Activated B cell treated with CpG ODN at 0.5 μM for 24 hours (primary cell): ENCODE data around the gene CSMD2. TPM values are rescaled to one million over a fixed set of nuclear protein-coding genes. Genes with fewer than 3 reads are reported as not detected.

Experiments
- ATAC-seq: fragments of 200-7000 bp; cut with Tn5 transposase; one replicate; pipeline ENCODE4 v1.10.0; 2021; ENCODE audit warnings: low read depth, mild to moderate bottlenecking, moderate library complexity
- CTCF ChIA-PET: fragments of 350-600 bp; sonication (Branson Sonifier 250); formaldehyde crosslinking; loops from one replicate; lab custom pipeline; 2021; ENCODE audit warnings: antibody characterized with exemption; lab: Charles Lee
- POLR2A ChIA-PET: fragments of 350-600 bp; sonication (Branson Sonifier 250); formaldehyde crosslinking; loops from one replicate; lab custom pipeline; 2021; ENCODE audit warnings: antibody characterized with exemption; lab: Charles Lee
- DNase-seq: peaks from one replicate; pipeline ENCODE4 v3.0.0; 2022
- H3K27ac Mint-ChIP-seq: one replicate; pipeline ENCODE4 v1.8.0; 2020; ENCODE audit warnings: mixed read lengths
- H3K27me3 Mint-ChIP-seq: one replicate; pipeline ENCODE4 v1.8.0; 2021; ENCODE audit warnings: mixed read lengths
- H3K36me3 Mint-ChIP-seq: one replicate; pipeline ENCODE4 v1.8.0; 2021; ENCODE audit warnings: low read depth, mixed read lengths
- H3K4me1 Mint-ChIP-seq: one replicate; pipeline ENCODE4 v1.8.0; 2021; ENCODE audit warnings: mixed read lengths
- H3K4me3 Mint-ChIP-seq: one replicate; pipeline ENCODE4 v1.8.0; 2020; ENCODE audit warnings: mild to moderate bottlenecking, mixed read lengths
- H3K9me3 Mint-ChIP-seq: one replicate; pipeline ENCODE4 v1.8.0; 2020; ENCODE audit warnings: mixed read lengths
- intact Hi-C: fragments of 100-400 bp; cut with micrococcal nuclease; formaldehyde crosslinking; loops from one replicate; pipeline ENCODE4 v1.15.1; 2024
- total RNA-seq: library from RNA; stranded (reverse); gene quantifications from 2 replicates; pipeline ENCODE4 v1.2.3, GENCODE V29; 2022
- TF ChIP-seq, protein P1 (sequence below): fragments of 200-600 bp; IDR thresholded peaks from one replicate; pipeline ENCODE4 v1.8.0; 2022; ENCODE audit warnings: antibody characterized with exemption, mild to moderate bottlenecking

Gene CSMD2
- total RNA-seq, 1 donor from 2014 or later: not detected

DNA sequence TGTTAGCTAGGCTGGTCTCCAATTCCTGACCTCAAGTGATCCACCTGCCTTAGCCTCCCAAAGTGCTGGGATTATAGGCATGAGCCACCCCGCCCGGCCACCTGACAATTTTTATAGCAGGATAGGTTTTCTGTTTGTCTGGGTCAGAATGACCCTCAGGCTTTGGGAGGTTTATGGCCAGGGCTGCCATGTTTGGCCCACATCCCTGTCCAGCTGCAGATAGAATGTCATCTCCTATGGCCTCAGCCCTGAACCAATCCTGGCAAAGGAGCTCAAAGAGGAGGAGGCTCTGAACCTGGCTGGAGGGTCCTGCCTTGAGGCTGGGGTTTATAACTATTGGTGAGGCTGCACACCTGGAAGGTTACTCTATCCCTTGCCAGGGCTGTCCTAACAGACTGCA is 218.2 kb downstream of the CSMD2 start:
- ChIA-PET POLR2A (no interaction called here), CTCF (no interaction called here)
- Mint-ChIP-seq H3K4me3 (no peak overlapping the region), H3K9me3 (no peaks in the 10 kb centered on the region), H3K36me3 (no peaks in the 10 kb centered on the region), H3K4me1 (no peaks in the 10 kb centered on the region), H3K27ac (no peak overlapping the region), H3K27me3 (no peaks in the 10 kb centered on the region)
- TF ChIP-seq, protein P1, sequence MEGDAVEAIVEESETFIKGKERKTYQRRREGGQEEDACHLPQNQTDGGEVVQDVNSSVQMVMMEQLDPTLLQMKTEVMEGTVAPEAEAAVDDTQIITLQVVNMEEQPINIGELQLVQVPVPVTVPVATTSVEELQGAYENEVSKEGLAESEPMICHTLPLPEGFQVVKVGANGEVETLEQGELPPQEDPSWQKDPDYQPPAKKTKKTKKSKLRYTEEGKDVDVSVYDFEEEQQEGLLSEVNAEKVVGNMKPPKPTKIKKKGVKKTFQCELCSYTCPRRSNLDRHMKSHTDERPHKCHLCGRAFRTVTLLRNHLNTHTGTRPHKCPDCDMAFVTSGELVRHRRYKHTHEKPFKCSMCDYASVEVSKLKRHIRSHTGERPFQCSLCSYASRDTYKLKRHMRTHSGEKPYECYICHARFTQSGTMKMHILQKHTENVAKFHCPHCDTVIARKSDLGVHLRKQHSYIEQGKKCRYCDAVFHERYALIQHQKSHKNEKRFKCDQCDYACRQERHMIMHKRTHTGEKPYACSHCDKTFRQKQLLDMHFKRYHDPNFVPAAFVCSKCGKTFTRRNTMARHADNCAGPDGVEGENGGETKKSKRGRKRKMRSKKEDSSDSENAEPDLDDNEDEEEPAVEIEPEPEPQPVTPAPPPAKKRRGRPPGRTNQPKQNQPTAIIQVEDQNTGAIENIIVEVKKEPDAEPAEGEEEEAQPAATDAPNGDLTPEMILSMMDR: no peak
- no peak for DNase-seq
- ATAC-seq: no peak
- intact Hi-C loops: no loop called here

DNA sequence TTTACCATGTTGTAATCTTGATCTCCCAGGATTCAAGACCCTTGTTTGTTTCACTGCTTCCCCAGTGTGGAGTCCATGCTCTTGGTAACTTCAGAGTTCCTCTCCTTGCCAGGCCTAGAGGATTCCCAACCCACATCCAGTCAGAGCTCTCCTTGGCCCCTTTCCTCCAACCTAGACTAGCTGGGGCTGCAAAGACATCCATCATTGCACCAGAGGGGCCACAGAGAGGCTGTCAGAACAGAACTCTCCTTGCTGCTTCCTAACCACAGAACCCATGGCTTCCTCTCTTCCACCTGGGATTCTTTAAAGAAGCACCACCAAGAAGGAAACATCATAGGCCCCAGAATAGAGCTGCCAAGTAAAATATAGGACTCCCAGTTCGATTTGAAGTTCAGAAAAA is 220.2 kb downstream of the CSMD2 start:
- no peaks in the 10 kb centered on the region for H3K9me3 Mint-ChIP-seq
- CTCF ChIA-PET: no interaction called here
- no peak overlapping the region for H3K4me3 Mint-ChIP-seq
- H3K27me3 Mint-ChIP-seq: no peaks in the 10 kb centered on the region
- TF ChIP-seq, protein P1: no peak
- POLR2A ChIA-PET: no interaction called here
- intact Hi-C loops: no loop called here
- DNase-seq (no peak), ATAC-seq (no peak)
- H3K27ac Mint-ChIP-seq: no peak overlapping the region
- H3K4me1 Mint-ChIP-seq: no peaks in the 10 kb centered on the region
- H3K36me3 Mint-ChIP-seq: no peaks in the 10 kb centered on the region

DNA sequence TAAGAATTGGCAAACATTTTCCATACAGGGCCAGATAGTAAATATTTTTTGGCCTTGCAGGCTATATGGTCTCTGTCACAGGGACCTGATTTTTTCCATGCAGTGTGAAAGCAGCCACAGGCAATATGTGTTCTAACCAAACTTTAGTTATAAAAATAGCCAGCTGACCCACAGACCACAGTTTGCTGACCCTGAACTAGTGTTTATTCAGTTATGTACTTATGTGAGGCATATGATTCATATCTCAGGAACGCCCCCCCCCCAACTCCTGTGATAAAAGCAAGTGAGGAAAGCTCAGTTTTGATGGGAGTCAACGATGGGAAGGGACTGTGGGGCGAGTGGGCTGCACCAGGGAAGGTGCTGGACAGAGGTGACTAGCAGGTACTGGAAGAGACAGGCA is 221.1 kb downstream of the CSMD2 start:
- ChIA-PET POLR2A (no interaction called here), CTCF (no interaction called here)
- Mint-ChIP-seq H3K27ac (no peak overlapping the region), H3K4me3 (no peak overlapping the region), H3K27me3 (no peaks in the 10 kb centered on the region), H3K4me1 (no peaks in the 10 kb centered on the region), H3K9me3 (peaks cover 3% of the 10 kb centered on the region), H3K36me3 (no peaks in the 10 kb centered on the region)
- intact Hi-C loops: no loop called here
- ATAC-seq: no peak
- TF ChIP-seq, protein P1: no peak
- DNase-seq: no peak

DNA sequence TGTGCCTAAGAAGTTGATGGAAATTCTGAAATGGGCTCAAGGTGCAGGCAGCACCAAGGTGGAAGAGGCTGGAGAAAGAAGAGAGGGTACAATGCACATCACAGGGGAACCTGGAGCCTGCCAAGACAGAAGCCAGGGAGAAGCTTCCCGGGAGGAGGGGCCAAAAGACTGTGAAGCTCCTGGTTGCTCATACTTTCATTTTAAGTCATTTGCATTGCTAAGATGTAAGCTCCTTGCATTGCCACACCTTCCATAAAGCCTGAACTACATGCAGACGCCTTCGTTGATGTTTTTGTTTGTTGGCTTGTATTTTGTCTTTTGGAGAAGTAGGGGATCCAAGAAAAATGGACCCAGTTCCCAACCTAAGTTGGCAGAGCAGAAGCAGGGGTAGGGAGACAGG is 232.2 kb downstream of the CSMD2 start:
- H3K27me3 Mint-ChIP-seq: peaks cover 5% of the 10 kb centered on the region
- H3K4me3 Mint-ChIP-seq: no peak overlapping the region

DNA sequence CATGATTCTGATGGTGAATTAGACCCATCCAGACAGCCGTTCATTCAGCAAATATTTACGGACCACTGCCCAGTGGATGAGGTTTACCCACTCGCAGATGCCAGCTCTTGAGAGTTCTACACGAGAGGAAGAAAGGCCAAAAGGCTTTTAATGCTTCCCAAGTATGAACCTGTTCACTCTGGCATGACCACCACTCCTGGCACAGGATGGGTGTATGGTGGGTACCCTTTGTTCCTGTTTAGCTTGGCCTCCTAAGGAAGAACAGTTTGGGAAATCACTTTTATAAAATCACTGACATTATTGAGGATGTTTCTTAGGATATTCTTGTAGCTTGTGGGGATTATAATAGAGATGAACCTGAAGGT is 233.9 kb downstream of the CSMD2 start:
- H3K36me3 Mint-ChIP-seq: no peaks in the 10 kb centered on the region
- H3K9me3 Mint-ChIP-seq: no peaks in the 10 kb centered on the region
- H3K4me3 Mint-ChIP-seq: no peak overlapping the region
- DNase-seq (no peak), ATAC-seq (no peak)
- no peak overlapping the region for H3K27ac Mint-ChIP-seq
- TF ChIP-seq, protein P1: no peak
- H3K4me1 Mint-ChIP-seq: no peaks in the 10 kb centered on the region
- intact Hi-C loops: no loop called here
- peaks cover 5% of the 10 kb centered on the region for H3K27me3 Mint-ChIP-seq
- ChIA-PET CTCF (no interaction called here), POLR2A (no interaction called here)

More for the DNA sequence above, 232.2 kb downstream of the CSMD2 start:
- no peak for DNase-seq
- TF ChIP-seq, protein P1: no peak
- POLR2A ChIA-PET: no interaction called here
- intact Hi-C loops: no loop called here
- no peak for ATAC-seq
- H3K4me1 Mint-ChIP-seq: no peaks in the 10 kb centered on the region
- CTCF ChIA-PET: no interaction called here
- H3K27ac Mint-ChIP-seq: no peak overlapping the region
- peaks cover 3% of the 10 kb centered on the region for H3K9me3 Mint-ChIP-seq
- H3K36me3 Mint-ChIP-seq: no peaks in the 10 kb centered on the region
